NCI-H2196 treated with DMSO at 0.1 percent for 48 hours (cell line): ENCODE results near the gene C6orf47.

Experiments
- DNase-seq: peaks from one replicate; lab custom pipeline; 2025; ENCODE audit not compliant: unreplicated experiment; lab: John Stamatoyannopoulos, UW

The C6orf47 gene

GRCh38 chr6:31615748-31616147 lies 44.8 kb downstream of the C6orf47 start:
- no peak for DNase-seq

- no peak for DNase-seq
Measured at GRCh38 chr6:31614684-31615578, 45.6 kb downstream of the C6orf47 start, which contains the start of gene AIF1. TSS of gene AIF1 (plus strand) at chr6:31615234. CDS start at chr6:31615330, 96 bp downstream.

- no peak for DNase-seq
Measured at GRCh38 chr6:31614075-31614619, 46.4 kb downstream of the C6orf47 start.

- DNase-seq = no peak
Measured at GRCh38 chr6:31610968-31611367, 49.6 kb downstream of the C6orf47 start.

- DNase-seq = no peak
Measured at GRCh38 chr6:31609519-31610406, 50.8 kb downstream of the C6orf47 start.
